Hepatocyte (in vitro differentiated cells): ENCODE results near the gene NTRK1. TPM values are rescaled to one million over a fixed set of nuclear protein-coding genes. Genes with fewer than 3 reads are reported as not detected.

Source experiments
- DNase-seq: peaks from one replicate; pipeline ENCODE4 v3.0.0-alpha.2; 2016; ENCODE audit warnings: low spot score
- H2AFZ ChIP-seq: fragments of 200-600 bp; sonication (generic); 2 replicates; pipeline ENCODE4 v1.6.0; 2016; ENCODE audit warnings: antibody characterized with exemption, mild to moderate bottlenecking
- H3K27ac ChIP-seq: fragments of 200-600 bp; sonication (generic); 2 replicates; pipeline ENCODE4 v1.5.1; 2016; ENCODE audit warnings: mild to moderate bottlenecking
- H3K27me3 ChIP-seq: fragments of 200-600 bp; sonication (generic); 2 replicates; pipeline ENCODE4 v1.6.1; 2016
- H3K36me3 ChIP-seq: fragments of 200-600 bp; sonication (generic); replicated peaks from 2 replicates; pipeline ENCODE4 v1.5.1; 2016; ENCODE audit warnings: low read depth; ENCODE audit not compliant: insufficient read depth
- H3K4me1 ChIP-seq: fragments of 200-600 bp; sonication (generic); 2 replicates; pipeline ENCODE4 v1.5.1; 2016; ENCODE audit warnings: mild to moderate bottlenecking, moderate library complexity; ENCODE audit not compliant: insufficient read depth
- H3K4me2 ChIP-seq: fragments of 200-600 bp; sonication (generic); 2 replicates; pipeline ENCODE4 v1.6.0; 2016
- H3K4me3 ChIP-seq: fragments of 200-600 bp; sonication (generic); 2 replicates; pipeline ENCODE4 v1.5.1; 2016; ENCODE audit warnings: mild to moderate bottlenecking
- H3K79me2 ChIP-seq: fragments of 200-600 bp; sonication (generic); 2 replicates; pipeline ENCODE4 v1.6.0; 2017; ENCODE audit warnings: mild to moderate bottlenecking
- H3K9me2 ChIP-seq: fragments of 200-600 bp; sonication (generic); replicated peaks from 2 replicates; pipeline ENCODE4 v1.6.0; 2017; ENCODE audit warnings: mild to moderate bottlenecking; ENCODE audit not compliant: insufficient read depth
- H3K9me3 ChIP-seq: fragments of 200-600 bp; sonication (generic); 2 replicates; pipeline ENCODE4 v1.5.1; 2016; ENCODE audit warnings: low read depth, mild to moderate bottlenecking
- H4K20me1 ChIP-seq: fragments of 200-600 bp; sonication (generic); 2 replicates; pipeline ENCODE4 v1.6.0; 2016; ENCODE audit warnings: mild to moderate bottlenecking; ENCODE audit not compliant: insufficient read depth, poor library complexity, severe bottlenecking
- EZH2 ChIP-seq: fragments of 200-600 bp; sonication (generic); IDR thresholded peaks from 2 replicates; pipeline ENCODE4 v1.6.1; 2016; ENCODE audit warnings: antibody characterized with exemption, mild to moderate bottlenecking, borderline replicate concordance
- EZH2phosphoT487 ChIP-seq: fragments of 200-600 bp; sonication (generic); IDR thresholded peaks from one replicate; pipeline ENCODE4 v1.6.1; 2018; ENCODE audit warnings: antibody characterized with exemption, mild to moderate bottlenecking, low read depth, moderate library complexity; ENCODE audit not compliant: unreplicated experiment, severe bottlenecking
- WGBS: methylation state at CpG from one replicate; pipeline ENCODE4 v1.1.6; 2016; ENCODE audit warnings: low lambda C conversion rate; ENCODE audit errors: missing lambda C conversion rate; 5-methylcytosine and 5-hydroxymethylcytosine counted together
- polyA plus RNA-seq: library from polyadenylated mRNA; unstranded; fragments of >200 nt; fragmentation: Nextera tagmentation; extraction: Ambion mirVana; gene quantifications from 2 replicates; pipeline ENCODE4 v1.2.1, GENCODE V29; 2016
- total RNA-seq: library from RNA; depleted of rRNA; stranded (reverse); fragments of >200 nt; gene quantifications from 2 replicates; pipeline ENCODE4 v1.2.3, GENCODE V29; 2014
- TF ChIP-seq, protein P1 (sequence below): fragments of 200-600 bp; sonication (generic); IDR thresholded peaks from 2 replicates; pipeline ENCODE4 v1.5.1; 2016; ENCODE audit warnings: antibody characterized with exemption, mild to moderate bottlenecking; ENCODE audit not compliant: poor library complexity

NTRK1 gene
- total and polyA plus RNA-seq, 2 experiments from 2014 or later = 0.13 TPM; not detected in 1

DNA sequence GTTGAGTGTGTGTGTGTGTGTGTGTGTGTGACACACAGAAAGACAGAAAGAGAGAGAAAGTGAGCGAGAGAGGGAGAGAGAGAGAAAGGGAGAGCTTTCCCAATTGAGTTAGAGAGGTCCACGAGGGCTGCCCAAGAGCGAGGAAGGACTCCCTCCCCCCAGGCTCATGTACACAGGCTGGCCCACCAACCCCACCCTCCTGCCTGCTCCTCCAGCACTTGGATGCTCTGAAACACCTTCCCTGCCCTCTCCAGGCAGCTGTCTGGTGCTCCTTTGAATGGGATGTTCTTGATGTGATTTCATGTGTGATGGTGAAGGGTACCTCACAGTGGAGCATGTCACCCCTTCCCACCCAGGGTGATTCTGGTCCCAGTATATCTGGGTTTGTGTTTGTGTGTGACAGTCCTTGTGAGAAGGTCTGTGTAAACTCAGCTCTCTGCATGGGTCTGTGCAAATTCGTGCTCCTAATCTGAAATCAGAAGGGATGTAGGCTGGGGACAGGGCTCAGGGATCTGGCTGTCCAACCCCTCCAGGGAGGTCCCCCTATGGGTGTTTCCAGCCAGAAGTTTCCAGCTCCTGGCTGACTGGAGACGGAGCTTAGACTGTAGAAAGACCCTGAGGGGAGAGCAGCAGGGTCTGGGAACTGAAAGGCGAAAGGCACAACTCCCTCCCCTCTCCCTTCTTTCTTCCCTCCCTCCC lies 26.1 kb downstream of the NTRK1 start:
- DNase-seq = no peak
- no peak overlapping the region for H3K4me3 ChIP-seq
- no peaks in the 10 kb centered on the region for H4K20me1 ChIP-seq
- no peak overlapping the region for H3K4me2 ChIP-seq
- 38% methylated on average over 5 of the region's 6 CpGs for WGBS
- TF ChIP-seq, protein P1, sequence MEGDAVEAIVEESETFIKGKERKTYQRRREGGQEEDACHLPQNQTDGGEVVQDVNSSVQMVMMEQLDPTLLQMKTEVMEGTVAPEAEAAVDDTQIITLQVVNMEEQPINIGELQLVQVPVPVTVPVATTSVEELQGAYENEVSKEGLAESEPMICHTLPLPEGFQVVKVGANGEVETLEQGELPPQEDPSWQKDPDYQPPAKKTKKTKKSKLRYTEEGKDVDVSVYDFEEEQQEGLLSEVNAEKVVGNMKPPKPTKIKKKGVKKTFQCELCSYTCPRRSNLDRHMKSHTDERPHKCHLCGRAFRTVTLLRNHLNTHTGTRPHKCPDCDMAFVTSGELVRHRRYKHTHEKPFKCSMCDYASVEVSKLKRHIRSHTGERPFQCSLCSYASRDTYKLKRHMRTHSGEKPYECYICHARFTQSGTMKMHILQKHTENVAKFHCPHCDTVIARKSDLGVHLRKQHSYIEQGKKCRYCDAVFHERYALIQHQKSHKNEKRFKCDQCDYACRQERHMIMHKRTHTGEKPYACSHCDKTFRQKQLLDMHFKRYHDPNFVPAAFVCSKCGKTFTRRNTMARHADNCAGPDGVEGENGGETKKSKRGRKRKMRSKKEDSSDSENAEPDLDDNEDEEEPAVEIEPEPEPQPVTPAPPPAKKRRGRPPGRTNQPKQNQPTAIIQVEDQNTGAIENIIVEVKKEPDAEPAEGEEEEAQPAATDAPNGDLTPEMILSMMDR = no peak
- TF ChIP-seq EZH2phosphoT487 (no peak), EZH2 (no peak)
- H3K79me2 ChIP-seq = no peaks in the 10 kb centered on the region
- no peak overlapping the region for H3K27ac ChIP-seq
- H3K4me1 ChIP-seq = no peaks in the 10 kb centered on the region
- peaks cover 36% of the 10 kb centered on the region for H3K27me3 ChIP-seq
- H3K36me3 ChIP-seq = no peaks in the 10 kb centered on the region
- no peaks in the 10 kb centered on the region for H3K9me2 ChIP-seq
- H2AFZ ChIP-seq = no peak overlapping the region
- no peaks in the 10 kb centered on the region for H3K9me3 ChIP-seq

DNA sequence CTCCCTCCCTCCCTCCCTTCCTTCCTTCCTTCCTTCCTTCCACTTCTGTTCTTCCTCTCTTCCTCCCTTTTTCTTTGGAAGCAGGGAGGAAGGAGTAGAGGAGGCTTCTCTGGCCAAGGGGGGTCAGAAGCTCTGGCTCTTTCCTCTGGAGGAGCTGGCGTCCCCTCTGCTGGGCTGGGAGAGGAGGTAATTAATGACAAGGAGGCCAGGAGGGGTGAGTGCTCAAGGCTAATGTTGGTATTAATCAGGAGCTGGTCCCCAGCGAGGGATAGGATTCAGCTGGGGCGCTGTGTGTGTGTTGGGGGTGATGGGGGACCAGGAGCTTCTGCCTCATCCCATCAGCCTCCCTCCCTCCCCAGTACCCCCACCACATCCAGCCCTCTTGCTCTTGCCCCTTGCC lies 26.7 kb downstream of the NTRK1 start:
- no peaks in the 10 kb centered on the region for H4K20me1 ChIP-seq
- WGBS = 31% methylated on average over 2 of the region's 3 CpGs
- H3K27ac ChIP-seq = no peak overlapping the region
- no peaks in the 10 kb centered on the region for H3K9me3 ChIP-seq
- H3K4me1 ChIP-seq = no peaks in the 10 kb centered on the region
- no peak for TF ChIP-seq EZH2
- no peak for TF ChIP-seq EZH2phosphoT487
- TF ChIP-seq, protein P1 = no peak
- H3K4me2 ChIP-seq = no peak overlapping the region
- H3K36me3 ChIP-seq = no peaks in the 10 kb centered on the region
- no peak overlapping the region for H3K4me3 ChIP-seq
- no peak for DNase-seq
- no peaks in the 10 kb centered on the region for H3K9me2 ChIP-seq
- H3K79me2 ChIP-seq = no peaks in the 10 kb centered on the region
- H2AFZ ChIP-seq = no peak overlapping the region
- H3K27me3 ChIP-seq = peaks cover 36% of the 10 kb centered on the region

DNA sequence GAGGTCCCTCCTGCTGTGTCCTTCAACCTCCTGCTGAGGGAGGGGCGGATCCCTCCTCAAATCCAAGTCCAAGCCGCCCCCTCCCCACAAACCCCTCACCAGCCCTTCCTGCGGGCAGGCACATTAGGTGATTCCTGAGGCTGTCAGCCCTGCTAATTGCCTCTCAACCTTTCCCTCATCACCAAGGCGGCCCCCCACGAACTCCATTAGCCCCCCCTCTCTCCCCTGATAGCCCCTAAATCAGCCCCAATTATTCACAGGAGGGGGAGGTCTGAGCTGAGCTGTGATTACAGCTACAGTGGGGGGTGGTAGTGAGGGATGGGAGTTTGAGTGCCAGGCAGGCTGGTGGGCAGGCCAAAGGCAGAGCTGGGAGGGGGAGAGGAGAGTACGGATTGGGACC lies 27.1 kb downstream of the NTRK1 start:
- H3K79me2 ChIP-seq = no peaks in the 10 kb centered on the region
- TF ChIP-seq, protein P1 = no peak
- no peak for TF ChIP-seq EZH2phosphoT487
- TF ChIP-seq EZH2 = no peak
- peaks cover 36% of the 10 kb centered on the region for H3K27me3 ChIP-seq
- DNase-seq = no peak
- no peaks in the 10 kb centered on the region for H3K36me3 ChIP-seq
- H3K4me3 ChIP-seq = no peak overlapping the region
- 52% methylated on average over 4 of the region's 6 CpGs for WGBS
- no peak overlapping the region for H3K4me2 ChIP-seq
- no peaks in the 10 kb centered on the region for H4K20me1 ChIP-seq
- no peak overlapping the region for H3K27ac ChIP-seq
- no peak overlapping the region for H2AFZ ChIP-seq
- no peaks in the 10 kb centered on the region for H3K9me2 ChIP-seq
- no peaks in the 10 kb centered on the region for H3K9me3 ChIP-seq
- no peaks in the 10 kb centered on the region for H3K4me1 ChIP-seq
